HG02763 (cell line): ENCODE data around the gene TIMM17B.

Experiments
- ATAC-seq: cut with Tn5 transposase; IDR thresholded peaks from one replicate; pipeline ENCODE4 v1.9.1; 2021; ENCODE audit warnings: mild to moderate bottlenecking, moderate library complexity; ENCODE audit not compliant: unreplicated experiment

Gene TIMM17B

GRCh38 chrX:48919360-48919841, 21.8 kb upstream of the TIMM17B start:
- ATAC-seq, result no peak

- ATAC-seq, result peak; percentile 67
Observed at GRCh38 chrX:48918643-48919340, 21.2 kb upstream of the TIMM17B start, which contains the start of gene PIM2. TSS of gene PIM2 (minus strand) at chrX:48919024. CDS start at chrX:48918834, 190 bp downstream.

- no peak for ATAC-seq
Observed at GRCh38 chrX:48918301-48918642, 20.7 kb upstream of the TIMM17B start.

GRCh38 chrX:48917139-48918001, 19.8 kb upstream of the TIMM17B start:
- peak; percentile 33 for ATAC-seq

- no peak for ATAC-seq
Observed at GRCh38 chrX:48914593-48915493, 17.3 kb upstream of the TIMM17B start.

- ATAC-seq, result no peak
Observed at GRCh38 chrX:48913605-48914366, 16.2 kb upstream of the TIMM17B start.

- ATAC-seq, result peak; percentile 53
Observed at GRCh38 chrX:48911412-48912182, 14.0 kb upstream of the TIMM17B start, which contains the start of gene SLC35A2. TSS of gene SLC35A2 (minus strand) at chrX:48911646. CDS start at chrX:48911636, 10 bp downstream.

- no peak for ATAC-seq
Observed at GRCh38 chrX:48910926-48911411, 13.4 kb upstream of the TIMM17B start.

- ATAC-seq, result no peak
Observed at GRCh38 chrX:48909703-48910294, 12.2 kb upstream of the TIMM17B start.

GRCh38 chrX:48908600-48908999, 11.0 kb upstream of the TIMM17B start:
- no peak for ATAC-seq

GRCh38 chrX:48905090-48905790, 7.7 kb upstream of the TIMM17B start:
- no peak for ATAC-seq

GRCh38 chrX:48904626-48905025, 7.1 kb upstream of the TIMM17B start:
- ATAC-seq, result no peak

GRCh38 chrX:48904180-48904579, 6.6 kb upstream of the TIMM17B start:
- ATAC-seq, result no peak

GRCh38 chrX:48903290-48903689, 5.7 kb upstream of the TIMM17B start:
- no peak for ATAC-seq

GRCh38 chrX:48902776-48903175, 5.2 kb upstream of the TIMM17B start:
- no peak for ATAC-seq

- ATAC-seq, result no peak
Observed at GRCh38 chrX:48902135-48902534, 4.6 kb upstream of the TIMM17B start.

- ATAC-seq, result no peak
Observed at GRCh38 chrX:48901069-48901468, 3.5 kb upstream of the TIMM17B start.

GRCh38 chrX:48899078-48899410, 1.5 kb upstream of the TIMM17B start:
- ATAC-seq, result no peak
